Transverse colon (tissue), 4 donors: Measurements from ENCODE around the gene MRRF.

Experiments used
- CTCF ChIP-seq, 5 experiments: fragments of 200-600 bp in 3 of 5; fragments of 450-650 bp in 2 of 5; sonication (generic) in 3 of 5; IDR thresholded peaks; 1 replicate in 2 of 5; 2 replicates in 3 of 5; pipeline ENCODE4 v1.5.1; 2016 to 2017; ENCODE audit warnings: antibody characterized with exemption in 5 of 5, inconsistent platforms in 3 of 5, mild to moderate bottlenecking in 2 of 5, moderate library complexity in 1 of 5
- POLR2A ChIP-seq: fragments of 450-650 bp; IDR thresholded peaks from one replicate; pipeline ENCODE4 v1.6.1; 2016; ENCODE audit warnings: antibody characterized with exemption, mild to moderate bottlenecking, moderate library complexity
- POLR2AphosphoS5 ChIP-seq, 3 donors: sonication (generic); formaldehyde crosslinking; IDR thresholded peaks; one replicate each; pipeline ENCODE4 v1.6.1; 2016; ENCODE audit warnings: antibody characterized with exemption in 3 of 3

GRCh38 chr9:122368642-122369041 is 104.0 kb downstream of the MRRF start:
- no peak for TF ChIP-seq POLR2AphosphoS5 (IDR thresholded peaks at IDR 0.05)
- TF ChIP-seq CTCF (IDR thresholded peaks at IDR 0.05) = no peak
- TF ChIP-seq POLR2A = no peak
